ENCODE measurements around the gene NETO2.
A peak's percentile ranks its signal among the peaks of the same experiment; 100 is the strongest.

The NETO2 gene

GRCh38 chr16:47046726-47047523, 96.8 kb downstream of the NETO2 start:
- Histone ChIP-seq H3K9me3 (ENCODE audit: control insufficient read depth, low read length) (no peaks in the 10 kb centered on the region), H3K27me3 (ENCODE audit: control insufficient read depth, insufficient read depth, low read length, poor library complexity, severe bottlenecking) (no peaks in the 10 kb centered on the region), H3K4me1 (ENCODE audit: control insufficient read depth, insufficient read depth, low read length) (no peaks in the 10 kb centered on the region), H3K4me3 (ENCODE audit: insufficient read depth, low read depth, low read length) (no peak overlapping the region), H3K36me3 (ENCODE audit: control insufficient read depth, insufficient read depth, low read length) (no peaks in the 10 kb centered on the region), H3K27ac (ENCODE audit: insufficient read depth, low read depth, low read length, poor library complexity, severe bottlenecking) (no peak overlapping the region)
- 89 to 94% methylated on average over 8 of the region's 8 CpGs for WGBS, 2 experiments

- no peaks in the 10 kb centered on the region for H3K4me1 ChIP-seq (ENCODE audit: control insufficient read depth, insufficient read depth, low read length)
These were observed 98.3 kb downstream of the NETO2 start for GRCh38 chr16:47045459-47045858.

GRCh38 chr16:47045023-47045422, 98.7 kb downstream of the NETO2 start:
- Histone ChIP-seq H3K27me3 (ENCODE audit: control insufficient read depth, insufficient read depth, low read length, poor library complexity, severe bottlenecking) (no peaks in the 10 kb centered on the region), H3K4me1 (ENCODE audit: control insufficient read depth, insufficient read depth, low read length) (no peaks in the 10 kb centered on the region), H3K27ac (ENCODE audit: insufficient read depth, low read depth, low read length, poor library complexity, severe bottlenecking) (no peak overlapping the region), H3K9me3 (ENCODE audit: control insufficient read depth, low read length) (no peaks in the 10 kb centered on the region), H3K36me3 (ENCODE audit: control insufficient read depth, insufficient read depth, low read length) (no peaks in the 10 kb centered on the region), H3K4me3 (ENCODE audit: insufficient read depth, low read depth, low read length) (no peak overlapping the region)
- WGBS, 2 experiments = 79 to 82% methylated on average over 8 of the region's 8 CpGs

More at GRCh38 chr16:47045459-47045858, 98.3 kb downstream of the NETO2 start:
- H3K36me3 ChIP-seq (ENCODE audit: control insufficient read depth, insufficient read depth, low read length) = no peaks in the 10 kb centered on the region
- 90% methylated on average over 3 of the region's 3 CpGs for WGBS, 2 experiments
- H3K4me3 ChIP-seq (ENCODE audit: insufficient read depth, low read depth, low read length) = no peak overlapping the region
- no peak overlapping the region for H3K27ac ChIP-seq (ENCODE audit: insufficient read depth, low read depth, low read length, poor library complexity, severe bottlenecking)
- no peaks in the 10 kb centered on the region for H3K27me3 ChIP-seq (ENCODE audit: control insufficient read depth, insufficient read depth, low read length, poor library complexity, severe bottlenecking)
- H3K9me3 ChIP-seq (ENCODE audit: control insufficient read depth, low read length) = no peaks in the 10 kb centered on the region

GRCh38 chr16:47043970-47044684, 99.6 kb downstream of the NETO2 start:
- no peaks in the 10 kb centered on the region for H3K4me1 ChIP-seq (ENCODE audit: control insufficient read depth, insufficient read depth, low read length)
- H3K27ac ChIP-seq (ENCODE audit: insufficient read depth, low read depth, low read length, poor library complexity, severe bottlenecking) = no peak overlapping the region
- H3K4me3 ChIP-seq (ENCODE audit: insufficient read depth, low read depth, low read length) = no peak overlapping the region
- H3K36me3 ChIP-seq (ENCODE audit: control insufficient read depth, insufficient read depth, low read length) = no peaks in the 10 kb centered on the region
- WGBS, 2 experiments = 94 to 96% methylated on average over 8 of the region's 8 CpGs
- H3K27me3 ChIP-seq (ENCODE audit: control insufficient read depth, insufficient read depth, low read length, poor library complexity, severe bottlenecking) = no peaks in the 10 kb centered on the region
- no peaks in the 10 kb centered on the region for H3K9me3 ChIP-seq (ENCODE audit: control insufficient read depth, low read length)

GRCh38 chr16:47043200-47043599, 100.5 kb downstream of the NETO2 start:
- H3K27ac ChIP-seq (ENCODE audit: insufficient read depth, low read depth, low read length, poor library complexity, severe bottlenecking) = no peak overlapping the region
- H3K4me3 ChIP-seq (ENCODE audit: insufficient read depth, low read depth, low read length) = no peak overlapping the region
- H3K27me3 ChIP-seq (ENCODE audit: control insufficient read depth, insufficient read depth, low read length, poor library complexity, severe bottlenecking) = peaks cover 2% of the 10 kb centered on the region
- no peaks in the 10 kb centered on the region for H3K4me1 ChIP-seq (ENCODE audit: control insufficient read depth, insufficient read depth, low read length)
- 95% methylated on average over 8 of the region's 8 CpGs for WGBS, 2 experiments
- no peaks in the 10 kb centered on the region for H3K36me3 ChIP-seq (ENCODE audit: control insufficient read depth, insufficient read depth, low read length)
- H3K9me3 ChIP-seq (ENCODE audit: control insufficient read depth, low read length) = no peaks in the 10 kb centered on the region

GRCh38 chr16:47037746-47038458, 105.8 kb downstream of the NETO2 start:
- H3K4me1 ChIP-seq (ENCODE audit: control insufficient read depth, insufficient read depth, low read length) = no peaks in the 10 kb centered on the region
- H3K36me3 ChIP-seq (ENCODE audit: control insufficient read depth, insufficient read depth, low read length) = no peaks in the 10 kb centered on the region
- 8% methylated on average over 67 of the region's 67 CpGs for WGBS, 2 experiments

GRCh38 chr16:47037396-47037745, 106.4 kb downstream of the NETO2 start:
- H3K4me1 ChIP-seq (ENCODE audit: control insufficient read depth, insufficient read depth, low read length) = no peaks in the 10 kb centered on the region
- 11% methylated on average over 24 of the region's 24 CpGs for WGBS, 2 experiments
- H3K27ac ChIP-seq (ENCODE audit: insufficient read depth, low read depth, low read length, poor library complexity, severe bottlenecking) = no peak overlapping the region
- H3K36me3 ChIP-seq (ENCODE audit: control insufficient read depth, insufficient read depth, low read length) = no peaks in the 10 kb centered on the region
- H3K9me3 ChIP-seq (ENCODE audit: control insufficient read depth, low read length) = no peaks in the 10 kb centered on the region
- H3K4me3 ChIP-seq (ENCODE audit: insufficient read depth, low read depth, low read length) = peak overlapping the region; percentile 71
- H3K27me3 ChIP-seq (ENCODE audit: control insufficient read depth, insufficient read depth, low read length, poor library complexity, severe bottlenecking) = peaks cover 16% of the 10 kb centered on the region

More at GRCh38 chr16:47037746-47038458, 105.8 kb downstream of the NETO2 start:
- peaks cover 16% of the 10 kb centered on the region for H3K27me3 ChIP-seq (ENCODE audit: control insufficient read depth, insufficient read depth, low read length, poor library complexity, severe bottlenecking)
- peak overlapping the region; percentile 71 for H3K4me3 ChIP-seq (ENCODE audit: insufficient read depth, low read depth, low read length)
- no peak overlapping the region for H3K27ac ChIP-seq (ENCODE audit: insufficient read depth, low read depth, low read length, poor library complexity, severe bottlenecking)
- H3K9me3 ChIP-seq (ENCODE audit: control insufficient read depth, low read length) = no peaks in the 10 kb centered on the region

GRCh38 chr16:47036201-47036600, 107.5 kb downstream of the NETO2 start:
- no peak overlapping the region for H3K4me3 ChIP-seq (ENCODE audit: insufficient read depth, low read depth, low read length)
- peaks cover 16% of the 10 kb centered on the region for H3K27me3 ChIP-seq (ENCODE audit: control insufficient read depth, insufficient read depth, low read length, poor library complexity, severe bottlenecking)
- no peaks in the 10 kb centered on the region for H3K4me1 ChIP-seq (ENCODE audit: control insufficient read depth, insufficient read depth, low read length)
- H3K9me3 ChIP-seq (ENCODE audit: control insufficient read depth, low read length) = no peaks in the 10 kb centered on the region
- H3K27ac ChIP-seq (ENCODE audit: insufficient read depth, low read depth, low read length, poor library complexity, severe bottlenecking) = no peak overlapping the region
- 92 to 95% methylated on average over 5 of the region's 5 CpGs for whole genome bisulfite sequencing, 2 experiments
- H3K36me3 ChIP-seq (ENCODE audit: control insufficient read depth, insufficient read depth, low read length) = no peaks in the 10 kb centered on the region

GRCh38 chr16:47035436-47035835, 108.3 kb downstream of the NETO2 start:
- 88 to 89% methylated on average over 8 of the region's 8 CpGs for WGBS, 2 experiments
- Histone ChIP-seq H3K27ac (ENCODE audit: insufficient read depth, low read depth, low read length, poor library complexity, severe bottlenecking) (no peak overlapping the region), H3K27me3 (ENCODE audit: control insufficient read depth, insufficient read depth, low read length, poor library complexity, severe bottlenecking) (peaks cover 16% of the 10 kb centered on the region), H3K36me3 (ENCODE audit: control insufficient read depth, insufficient read depth, low read length) (no peaks in the 10 kb centered on the region), H3K4me3 (ENCODE audit: insufficient read depth, low read depth, low read length) (no peak overlapping the region), H3K4me1 (ENCODE audit: control insufficient read depth, insufficient read depth, low read length) (no peaks in the 10 kb centered on the region), H3K9me3 (ENCODE audit: control insufficient read depth, low read length) (no peaks in the 10 kb centered on the region)

GRCh38 chr16:47034455-47034854, 109.3 kb downstream of the NETO2 start:
- Histone ChIP-seq H3K27ac (ENCODE audit: insufficient read depth, low read depth, low read length, poor library complexity, severe bottlenecking) (no peak overlapping the region), H3K36me3 (ENCODE audit: control insufficient read depth, insufficient read depth, low read length) (no peaks in the 10 kb centered on the region), H3K4me1 (ENCODE audit: control insufficient read depth, insufficient read depth, low read length) (no peaks in the 10 kb centered on the region), H3K4me3 (ENCODE audit: insufficient read depth, low read depth, low read length) (no peak overlapping the region), H3K9me3 (ENCODE audit: control insufficient read depth, low read length) (no peaks in the 10 kb centered on the region), H3K27me3 (ENCODE audit: control insufficient read depth, insufficient read depth, low read length, poor library complexity, severe bottlenecking) (peaks cover 16% of the 10 kb centered on the region)
- WGBS, 2 experiments = 74 to 75% methylated on average over 2 of the region's 2 CpGs

All from ectodermal cell (in vitro differentiated cells).